Ishikawa (cell line): ENCODE results near the gene HAVCR2.

Source experiments
- CEBPB ChIP-seq: IDR thresholded peaks from 2 replicates; pipeline ENCODE4 v1.6.1; 2012
- CREB1 ChIP-seq: IDR thresholded peaks from 2 replicates; pipeline ENCODE4 v1.6.1; 2012; ENCODE audit warnings: low read depth
- EGR1 ChIP-seq: IDR thresholded peaks from 2 replicates; pipeline ENCODE4 v1.6.1; 2012
- EP300 ChIP-seq: IDR thresholded peaks from 2 replicates; pipeline ENCODE4 v1.6.1; 2012; ENCODE audit warnings: borderline replicate concordance
- FOXM1 ChIP-seq: IDR thresholded peaks from 2 replicates; pipeline ENCODE4 v1.6.1; 2012; ENCODE audit warnings: low read depth, borderline replicate concordance
- MAX ChIP-seq: IDR thresholded peaks from 2 replicates; pipeline ENCODE4 v1.6.1; 2012
- NFIC ChIP-seq: IDR thresholded peaks from 2 replicates; pipeline ENCODE4 v1.6.1; 2012
- RAD21 ChIP-seq: IDR thresholded peaks from 2 replicates; pipeline ENCODE4 v1.6.1; 2012; ENCODE audit warnings: low read depth
- REST ChIP-seq: IDR thresholded peaks from 2 replicates; pipeline ENCODE4 v1.6.1; 2012; ENCODE audit warnings: low read depth, mild to moderate bottlenecking
- TAF1 ChIP-seq: IDR thresholded peaks from 2 replicates; pipeline ENCODE4 v1.6.1; 2012; ENCODE audit warnings: low read depth, mild to moderate bottlenecking
- TCF12 ChIP-seq: IDR thresholded peaks from 2 replicates; pipeline ENCODE4 v1.6.1; 2012; ENCODE audit warnings: low read depth
- TEAD4 ChIP-seq: IDR thresholded peaks from 2 replicates; pipeline ENCODE4 v1.6.1; 2012
- USF1 ChIP-seq: IDR thresholded peaks from 2 replicates; pipeline ENCODE4 v1.6.1; 2012
- YY1 ChIP-seq: IDR thresholded peaks from 2 replicates; pipeline ENCODE4 v1.6.1; 2012; ENCODE audit warnings: low read depth
- ZBTB7A ChIP-seq: IDR thresholded peaks from 2 replicates; pipeline ENCODE4 v1.6.1; 2012; ENCODE audit warnings: low read depth

Gene HAVCR2

GRCh38 chr5:157108976-157109375, at the start of gene HAVCR2:
HAVCR2 (minus strand) TSS chr5:157109044; CDS start chr5:157108983, 61 bp downstream.
- TF ChIP-seq TCF12 (no peak), RAD21 (no peak), USF1 (no peak), ZBTB7A (no peak), EGR1 (no peak), REST (no peak)

DNA sequence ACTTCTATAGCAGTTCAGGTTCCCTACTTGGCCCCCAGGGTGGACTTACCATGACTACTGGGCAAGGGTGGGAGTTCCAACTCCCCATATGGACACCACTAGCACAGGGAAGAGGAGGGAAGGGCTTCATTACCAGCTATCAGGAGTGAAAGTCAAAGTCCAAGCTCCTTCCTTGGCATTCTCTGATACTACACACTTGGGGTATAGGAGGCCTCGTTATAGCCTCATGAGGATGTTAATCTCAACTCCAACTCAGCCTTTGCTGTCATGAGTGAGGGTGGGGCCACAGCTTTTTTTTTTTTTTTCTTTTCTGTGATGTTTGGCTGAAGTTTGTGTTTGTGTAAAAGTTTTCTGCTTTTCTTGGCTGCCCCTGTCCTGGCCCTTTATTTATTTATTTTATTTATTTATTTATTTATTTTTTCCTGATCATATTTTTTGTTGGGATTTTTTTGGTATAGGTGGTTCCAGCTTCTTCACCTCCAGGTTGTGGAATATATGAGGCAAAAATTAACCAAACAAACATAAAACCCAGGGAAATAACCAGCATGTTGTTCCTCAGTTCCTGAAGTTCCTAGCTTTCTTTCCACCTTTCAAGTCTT, 48.5 kb upstream of the HAVCR2 start:
- no peak for TF ChIP-seq MAX
- no peak for TF ChIP-seq CEBPB
- no peak for TF ChIP-seq NFIC
- TF ChIP-seq FOXM1: no peak
- TF ChIP-seq ZBTB7A: no peak
- TF ChIP-seq CREB1: no peak
- no peak for TF ChIP-seq YY1
- no peak for TF ChIP-seq EGR1
- no peak for TF ChIP-seq TAF1
- TF ChIP-seq TCF12: no peak
- TF ChIP-seq REST: no peak
- TF ChIP-seq RAD21: no peak
- no peak for TF ChIP-seq USF1
- TF ChIP-seq TEAD4: no peak
- TF ChIP-seq EP300: no peak

- TF ChIP-seq USF1 (no peak), CEBPB (no peak), EGR1 (no peak), TEAD4 (no peak), TCF12 (no peak), TAF1 (no peak), EP300 (no peak), FOXM1 (no peak), REST (no peak), NFIC (no peak), CREB1 (no peak), ZBTB7A (no peak)
Observed at GRCh38 chr5:157155297-157155696, 46.5 kb upstream of the HAVCR2 start.

DNA sequence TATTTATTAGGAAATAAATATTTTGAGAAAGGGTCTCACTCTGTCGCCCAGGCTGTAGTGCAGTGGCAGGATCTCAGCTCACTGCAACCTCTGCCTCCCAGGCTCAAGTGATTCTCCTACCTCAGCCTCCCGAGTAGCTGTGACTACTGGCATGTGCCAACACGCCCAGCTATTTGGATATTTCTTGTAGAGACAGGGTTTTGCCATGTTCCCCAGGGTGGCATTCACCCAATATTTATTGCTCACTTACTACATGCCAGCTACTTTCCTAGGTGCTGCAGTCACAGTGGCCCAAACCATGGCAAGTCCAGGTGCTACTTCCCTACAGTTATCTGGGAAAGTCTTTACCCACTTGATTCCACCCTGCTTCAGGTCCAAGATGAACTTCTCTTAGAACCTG, 42.2 kb upstream of the HAVCR2 start:
- no peak for TF ChIP-seq RAD21
- no peak for TF ChIP-seq CREB1
- no peak for TF ChIP-seq NFIC
- TF ChIP-seq CEBPB: no peak
- no peak for TF ChIP-seq USF1
- TF ChIP-seq ZBTB7A: no peak
- TF ChIP-seq TAF1: no peak
- no peak for TF ChIP-seq MAX
- no peak for TF ChIP-seq EGR1
- TF ChIP-seq REST: no peak
- TF ChIP-seq TEAD4: no peak
- no peak for TF ChIP-seq EP300
